Liver (tissue), 9 donors: ENCODE data around the gene ATP5IF1. TPM values are rescaled to one million over a fixed set of nuclear protein-coding genes. Genes with fewer than 3 reads are reported as not detected.
A peak's percentile ranks its signal among the peaks of the same experiment; 100 is the strongest.

ENCODE experiments used
- DNase-seq: peaks from one replicate; pipeline ENCODE4 v3.0.0-alpha.2; 2017; ENCODE audit warnings: low spot score
- H3K27ac ChIP-seq, 2 donors: one replicate each; pipeline ENCODE4 v1.7.0; 2013; ENCODE audit warnings: inconsistent platforms in 2 of 2, low read length in 2 of 2, control low read depth in 1 of 2, low read depth in 1 of 2, mild to moderate bottlenecking in 1 of 2
- H3K27me3 ChIP-seq, 4 donors: one replicate each; pipeline versions ENCODE4 v1.6.1 to v1.7.0; 2013; ENCODE audit warnings: low read length in 3 of 4, inconsistent platforms in 1 of 4, mild to moderate bottlenecking in 1 of 4, moderate library complexity in 1 of 4; ENCODE audit not compliant: control insufficient read depth in 4 of 4, insufficient read depth in 4 of 4
- H3K36me3 ChIP-seq, 4 donors: one replicate each; pipeline versions ENCODE4 v1.6.1 to v1.7.0; 2013; ENCODE audit warnings: low read length in 3 of 4, mild to moderate bottlenecking in 3 of 4, low read depth in 1 of 4, moderate library complexity in 1 of 4; ENCODE audit not compliant: control insufficient read depth in 4 of 4, insufficient read depth in 3 of 4
- H3K4me1 ChIP-seq, 4 donors: one replicate each; pipeline versions ENCODE4 v1.6.1 to v1.7.0; 2013; ENCODE audit warnings: low read length in 3 of 4, mild to moderate bottlenecking in 3 of 4, moderate library complexity in 1 of 4; ENCODE audit not compliant: control insufficient read depth in 4 of 4, insufficient read depth in 4 of 4
- H3K4me3 ChIP-seq, 3 donors: one replicate each; pipeline versions ENCODE4 v1.6.1 to v1.7.0; 2013; ENCODE audit warnings: low read length in 3 of 3, control low read depth in 1 of 3, low read depth in 1 of 3, mild to moderate bottlenecking in 1 of 3
- H3K9ac ChIP-seq, 2 donors: one replicate each; pipeline ENCODE4 v1.7.0; 2013; ENCODE audit warnings: low read length in 2 of 2, mild to moderate bottlenecking in 2 of 2, moderate library complexity in 2 of 2, control low read depth in 1 of 2, low read depth in 1 of 2
- H3K9me3 ChIP-seq, 4 donors: one replicate each; pipeline versions ENCODE4 v1.6.1 to v1.7.0; 2013; ENCODE audit warnings: low read length in 3 of 4; ENCODE audit not compliant: control insufficient read depth in 4 of 4
- EGR1 ChIP-seq, 2 donors: IDR thresholded peaks; 2 replicates each; pipeline ENCODE4 v1.6.1; 2016 to 2018; ENCODE audit warnings: antibody characterized with exemption in 2 of 2, low read depth in 2 of 2
- FOXA1 ChIP-seq: IDR thresholded peaks from 2 replicates; pipeline ENCODE4 v1.6.1; 2016; ENCODE audit warnings: antibody characterized with exemption
- FOXA2 ChIP-seq: IDR thresholded peaks from 2 replicates; pipeline ENCODE4 v1.6.1; 2016; ENCODE audit warnings: antibody characterized with exemption
- HNF4A ChIP-seq, 2 donors: conservative IDR thresholded peaks; 2 replicates each; pipeline ENCODE4 v1.6.1; 2016; ENCODE audit warnings: antibody characterized with exemption in 2 of 2, mild to moderate bottlenecking in 2 of 2
- HNF4G ChIP-seq: IDR thresholded peaks from 2 replicates; pipeline ENCODE4 v1.6.1; 2016; ENCODE audit warnings: antibody characterized with exemption
- JUND ChIP-seq, 2 donors: IDR thresholded peaks; 2 replicates each; pipeline ENCODE4 v1.6.1; 2016; ENCODE audit warnings: antibody characterized with exemption in 2 of 2
- MAX ChIP-seq: IDR thresholded peaks from 2 replicates; pipeline ENCODE4 v1.6.1; 2016; ENCODE audit warnings: antibody characterized with exemption
- NR2F2 ChIP-seq: IDR thresholded peaks from 2 replicates; pipeline ENCODE4 v1.6.1; 2016; ENCODE audit warnings: antibody characterized with exemption
- RAD21 ChIP-seq, 2 donors: IDR thresholded peaks; 2 replicates each; pipeline ENCODE4 v1.6.1; 2016; ENCODE audit warnings: antibody characterized with exemption in 2 of 2, mild to moderate bottlenecking in 2 of 2
- RXRA ChIP-seq, 2 donors: IDR thresholded peaks; 2 replicates each; pipeline ENCODE4 v1.6.1; 2017 to 2018; ENCODE audit warnings: antibody characterized with exemption in 2 of 2, mild to moderate bottlenecking in 1 of 2
- SP1 ChIP-seq: IDR thresholded peaks from 2 replicates; pipeline ENCODE4 v1.6.1; 2018; ENCODE audit warnings: antibody characterized with exemption, mild to moderate bottlenecking
- YY1 ChIP-seq: IDR thresholded peaks from 2 replicates; pipeline ENCODE4 v1.6.1; 2016; ENCODE audit warnings: antibody characterized with exemption, mild to moderate bottlenecking
- ZBTB33 ChIP-seq: IDR thresholded peaks from 2 replicates; pipeline ENCODE4 v1.6.1; 2016; ENCODE audit warnings: antibody characterized with exemption
- WGBS: extraction: QIAGEN DNeasy Blood & Tissue Kit; methylation state at CpG from one replicate; pipeline ENCODE4 v1.1.7; 2013; 5-methylcytosine and 5-hydroxymethylcytosine counted together
- polyA plus RNA-seq, 2 donors: library from polyadenylated mRNA; stranded (reverse) in 1 of 2; unstranded in 1 of 2; fragments of 200-250 nt in 1 of 2; fragments of >200 nt in 1 of 2; fragmentation: Nextera tagmentation in 1 of 2; extraction: Ambion mirVana in 1 of 2; gene quantifications; one replicate each; pipeline versions ENCODE4 v1.2.1 to v1.2.3, GENCODE V29; 2013 to 2015
- total RNA-seq, 2 donors: library from RNA; depleted of rRNA; stranded (reverse); fragments of >200 nt; gene quantifications; one replicate each; pipeline ENCODE4 v1.2.3, GENCODE V29; 2014
- TF ChIP-seq, protein P1 (sequence below): IDR thresholded peaks from 2 replicates; pipeline ENCODE4 v1.6.1; 2016; ENCODE audit warnings: antibody characterized with exemption
- TF ChIP-seq, protein P2 (sequence below): IDR thresholded peaks from 2 replicates; pipeline ENCODE4 v1.6.1; 2016; ENCODE audit warnings: antibody characterized with exemption, mild to moderate bottlenecking
- donor health status: healthy.
- donor health status: healthy.
- donor health status: healthy.
- donor health status: healthy.
- donor health status: healthy.

Gene ATP5IF1
- total and polyA plus RNA-seq, 4 donors = 136 to 456 (median 168) TPM

DNA sequence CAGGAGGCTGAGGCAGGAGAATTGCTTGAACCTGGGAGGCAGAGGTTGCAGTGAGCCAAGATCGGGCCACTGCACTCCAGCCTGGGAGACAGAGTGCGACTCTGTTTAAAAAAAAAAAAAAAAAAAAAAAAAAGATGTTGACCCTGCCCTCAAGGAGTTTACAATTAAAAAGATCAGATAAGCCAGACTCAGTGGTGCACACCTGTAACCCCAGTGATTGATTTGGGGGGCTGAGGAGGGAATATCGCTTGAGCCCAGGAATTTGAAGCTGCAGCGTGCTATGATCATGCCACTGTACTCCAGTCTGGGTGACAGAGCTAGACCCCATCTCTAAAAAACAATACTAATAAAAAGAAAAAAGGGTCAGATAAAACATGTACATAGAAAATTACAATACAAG is 21.8 kb downstream of the ATP5IF1 start:
- Histone ChIP-seq H3K27me3 (no peaks in the 10 kb centered on the region), H3K4me1 (peaks cover 0 to 23% (median 14%) of the 10 kb centered on the region in 4 donors), H3K9me3 (no peaks in the 10 kb centered on the region)

DNA sequence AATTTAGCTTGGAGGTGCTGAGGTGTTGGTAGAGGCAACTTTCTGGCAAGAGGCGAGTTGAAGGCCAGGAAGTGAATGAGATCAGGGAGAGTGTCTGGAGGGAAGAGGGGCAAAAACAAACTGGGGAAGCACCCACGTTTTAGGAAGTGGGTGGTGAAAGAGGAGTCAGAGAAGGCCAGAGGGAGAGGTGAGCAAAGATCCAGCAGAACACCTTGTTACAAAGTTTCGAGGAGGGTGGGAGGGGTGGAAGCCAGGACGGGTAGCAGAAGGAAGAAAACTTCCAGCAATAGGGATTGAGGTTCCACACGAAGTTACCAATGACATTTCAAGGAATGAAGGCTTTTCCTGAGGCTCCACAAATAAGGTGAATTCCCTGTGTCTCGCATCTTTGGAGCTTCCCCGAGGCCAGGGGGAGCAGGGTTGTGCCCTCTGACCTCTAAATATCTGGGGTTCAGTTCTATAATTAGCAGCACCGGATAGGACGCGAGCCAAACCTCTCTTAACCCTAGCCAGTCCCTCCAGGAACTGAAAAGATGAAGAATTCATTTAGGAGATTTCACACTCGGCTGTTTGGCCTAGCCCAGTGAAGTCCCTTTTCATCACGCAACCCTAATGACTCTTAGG is 22.8 kb downstream of the ATP5IF1 start:
- WGBS = 17% methylated on average over 12 of the region's 12 CpGs
- H3K4me3 ChIP-seq = no peak overlapping the region
- peaks cover 0 to 33% (median 24%) of the 10 kb centered on the region in 4 donors for H3K4me1 ChIP-seq
- H3K27ac ChIP-seq = peak overlapping the region; percentile 69 to 85
- DNase-seq = no peak
- peak overlapping the region in 1 of 2 donors; percentile 42 for H3K9ac ChIP-seq
- no peaks in the 10 kb centered on the region for H3K27me3 ChIP-seq
- H3K9me3 ChIP-seq = no peaks in the 10 kb centered on the region
- no peaks in the 10 kb centered on the region for H3K36me3 ChIP-seq
- TF ChIP-seq FOXA1 = no peak
- peak; percentile 85 for TF ChIP-seq NR2F2
- TF ChIP-seq HNF4G = no peak

More for the DNA sequence above, 21.8 kb downstream of the ATP5IF1 start:
- Histone ChIP-seq H3K27ac (no peak overlapping the region), H3K4me3 (no peak overlapping the region), H3K9ac (no peak overlapping the region), H3K36me3 (no peaks in the 10 kb centered on the region)
- no peak for DNase-seq
- no peak for TF ChIP-seq EGR1 (IDR thresholded peaks at IDR 0.05; ENCODE audit: low read depth in 2 of 2)
- no peak for TF ChIP-seq YY1
- TF ChIP-seq, protein P1, sequence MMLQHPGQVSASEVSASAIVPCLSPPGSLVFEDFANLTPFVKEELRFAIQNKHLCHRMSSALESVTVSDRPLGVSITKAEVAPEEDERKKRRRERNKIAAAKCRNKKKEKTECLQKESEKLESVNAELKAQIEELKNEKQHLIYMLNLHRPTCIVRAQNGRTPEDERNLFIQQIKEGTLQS = no peak
- TF ChIP-seq, protein P2, sequence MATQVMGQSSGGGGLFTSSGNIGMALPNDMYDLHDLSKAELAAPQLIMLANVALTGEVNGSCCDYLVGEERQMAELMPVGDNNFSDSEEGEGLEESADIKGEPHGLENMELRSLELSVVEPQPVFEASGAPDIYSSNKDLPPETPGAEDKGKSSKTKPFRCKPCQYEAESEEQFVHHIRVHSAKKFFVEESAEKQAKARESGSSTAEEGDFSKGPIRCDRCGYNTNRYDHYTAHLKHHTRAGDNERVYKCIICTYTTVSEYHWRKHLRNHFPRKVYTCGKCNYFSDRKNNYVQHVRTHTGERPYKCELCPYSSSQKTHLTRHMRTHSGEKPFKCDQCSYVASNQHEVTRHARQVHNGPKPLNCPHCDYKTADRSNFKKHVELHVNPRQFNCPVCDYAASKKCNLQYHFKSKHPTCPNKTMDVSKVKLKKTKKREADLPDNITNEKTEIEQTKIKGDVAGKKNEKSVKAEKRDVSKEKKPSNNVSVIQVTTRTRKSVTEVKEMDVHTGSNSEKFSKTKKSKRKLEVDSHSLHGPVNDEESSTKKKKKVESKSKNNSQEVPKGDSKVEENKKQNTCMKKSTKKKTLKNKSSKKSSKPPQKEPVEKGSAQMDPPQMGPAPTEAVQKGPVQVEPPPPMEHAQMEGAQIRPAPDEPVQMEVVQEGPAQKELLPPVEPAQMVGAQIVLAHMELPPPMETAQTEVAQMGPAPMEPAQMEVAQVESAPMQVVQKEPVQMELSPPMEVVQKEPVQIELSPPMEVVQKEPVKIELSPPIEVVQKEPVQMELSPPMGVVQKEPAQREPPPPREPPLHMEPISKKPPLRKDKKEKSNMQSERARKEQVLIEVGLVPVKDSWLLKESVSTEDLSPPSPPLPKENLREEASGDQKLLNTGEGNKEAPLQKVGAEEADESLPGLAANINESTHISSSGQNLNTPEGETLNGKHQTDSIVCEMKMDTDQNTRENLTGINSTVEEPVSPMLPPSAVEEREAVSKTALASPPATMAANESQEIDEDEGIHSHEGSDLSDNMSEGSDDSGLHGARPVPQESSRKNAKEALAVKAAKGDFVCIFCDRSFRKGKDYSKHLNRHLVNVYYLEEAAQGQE = no peak
- no peak for TF ChIP-seq MAX
- TF ChIP-seq ZBTB33 = no peak
- no peak for TF ChIP-seq FOXA1
- TF ChIP-seq FOXA2 = no peak
- TF ChIP-seq HNF4A (conservative IDR thresholded peaks at IDR 0.05) = no peak
- TF ChIP-seq SP1 = no peak
- no peak for TF ChIP-seq JUND (IDR thresholded peaks at IDR 0.05)
- no peak for TF ChIP-seq RXRA (IDR thresholded peaks at IDR 0.05)
- TF ChIP-seq RAD21 (IDR thresholded peaks at IDR 0.05) = no peak
- no peak for TF ChIP-seq HNF4G
- 100% methylated on average over 4 of the region's 4 CpGs for WGBS
